ENCODE measurements around the gene IQGAP2.

The IQGAP2 gene

GRCh38 chr5:76669245-76669644 is 266.2 kb downstream of the IQGAP2 start:
- Histone ChIP-seq H3K9me3 (no peaks in the 10 kb centered on the region), H3K4me1 (no peaks in the 10 kb centered on the region), H3K27me3 (no peaks in the 10 kb centered on the region; the same call in 1 of the 2 replicates), H3K4me3 (ENCODE audit: low read depth, low read length) (no peak overlapping the region), H3K36me3 (no peaks in the 10 kb centered on the region)
- no peak for TF ChIP-seq CTCF (IDR thresholded peaks at IDR 0.05; ENCODE audit: low read depth, low read length)
- no peak for DNase-seq

GRCh38 chr5:76670508-76670907 is 267.4 kb downstream of the IQGAP2 start:
- H3K36me3 ChIP-seq = no peaks in the 10 kb centered on the region

GRCh38 chr5:76672242-76672641 is 269.2 kb downstream of the IQGAP2 start:
- no peaks in the 10 kb centered on the region for H3K36me3 ChIP-seq
- TF ChIP-seq CTCF (IDR thresholded peaks at IDR 0.05; ENCODE audit: low read depth, low read length) = no peak

More at GRCh38 chr5:76670508-76670907, 267.4 kb downstream of the IQGAP2 start:
- Histone ChIP-seq H3K4me1 (no peaks in the 10 kb centered on the region), H3K9me3 (no peaks in the 10 kb centered on the region), H3K4me3 (ENCODE audit: low read depth, low read length) (no peak overlapping the region), H3K27me3 (no peaks in the 10 kb centered on the region; the same call in 1 of the 2 replicates)
- DNase-seq = no peak
- TF ChIP-seq CTCF (IDR thresholded peaks at IDR 0.05; ENCODE audit: low read depth, low read length) = no peak

GRCh38 chr5:76673125-76673524 is 270.0 kb downstream of the IQGAP2 start:
- Histone ChIP-seq H3K4me3 (ENCODE audit: low read depth, low read length) (no peak overlapping the region), H3K9me3 (no peaks in the 10 kb centered on the region), H3K36me3 (no peaks in the 10 kb centered on the region), H3K4me1 (no peaks in the 10 kb centered on the region), H3K27me3 (peaks cover 6% of the 10 kb centered on the region)
- TF ChIP-seq CTCF (IDR thresholded peaks at IDR 0.05; ENCODE audit: low read depth, low read length) = no peak
- DNase-seq = no peak

More at GRCh38 chr5:76672242-76672641, 269.2 kb downstream of the IQGAP2 start:
- H3K4me1 ChIP-seq = no peaks in the 10 kb centered on the region
- H3K9me3 ChIP-seq = no peaks in the 10 kb centered on the region
- no peak for DNase-seq
- H3K27me3 ChIP-seq = peaks cover 4% of the 10 kb centered on the region
- H3K4me3 ChIP-seq (ENCODE audit: low read depth, low read length) = no peak overlapping the region

- Histone ChIP-seq H3K27me3 (peaks cover 11% of the 10 kb centered on the region), H3K36me3 (no peaks in the 10 kb centered on the region), H3K4me3 (ENCODE audit: low read depth, low read length) (no peak overlapping the region), H3K9me3 (no peaks in the 10 kb centered on the region), H3K4me1 (no peaks in the 10 kb centered on the region)
- peak; percentile 13 for DNase-seq
- TF ChIP-seq CTCF (IDR thresholded peaks at IDR 0.05; ENCODE audit: low read depth, low read length) = no peak
Measured at GRCh38 chr5:76674330-76675066, 271.4 kb downstream of the IQGAP2 start.

GRCh38 chr5:76675364-76675763 is 272.3 kb downstream of the IQGAP2 start:
- no peak for TF ChIP-seq CTCF (IDR thresholded peaks at IDR 0.05; ENCODE audit: low read depth, low read length)
- Histone ChIP-seq H3K9me3 (no peaks in the 10 kb centered on the region), H3K4me3 (ENCODE audit: low read depth, low read length) (no peak overlapping the region), H3K4me1 (no peaks in the 10 kb centered on the region), H3K27me3 (peaks cover 15% of the 10 kb centered on the region), H3K36me3 (no peaks in the 10 kb centered on the region)
- no peak for DNase-seq
